Breast epithelium (tissue), 4 donors: ENCODE measurements around the gene WDR70. TPM values are rescaled to one million over a fixed set of nuclear protein-coding genes. Genes with fewer than 3 reads are reported as not detected.

ENCODE experiments used
- DNase-seq, 2 donors: peaks; one replicate each; pipeline ENCODE4 v3.0.0-alpha.2; 2019; ENCODE audit warnings: low spot score in 2 of 2
- H3K27ac ChIP-seq, 2 donors: fragments of 200-600 bp; sonication (generic) in 1 of 2; one replicate each; pipeline ENCODE4 v1.5.1; 2016 to 2019; ENCODE audit warnings: mild to moderate bottlenecking in 1 of 2
- H3K27me3 ChIP-seq, 2 donors: fragments of 200-600 bp; sonication (generic) in 1 of 2; one replicate each; pipeline versions ENCODE4 v1.5.1 to v1.6.0; 2017 to 2019; ENCODE audit warnings: control low read depth in 1 of 2, mild to moderate bottlenecking in 1 of 2
- H3K36me3 ChIP-seq: fragments of 200-600 bp; one replicate; pipeline ENCODE4 v1.5.1; 2019
- H3K4me1 ChIP-seq, 2 donors: fragments of 200-600 bp; sonication (generic); one replicate each; pipeline ENCODE4 v1.5.1; 2016 to 2019; ENCODE audit warnings: control low read depth in 1 of 2
- H3K4me3 ChIP-seq, 3 donors: fragments of 200-600 bp; sonication (generic); 1 replicate in 2 of 3; 2 replicates in 1 of 3; pipeline ENCODE4 v1.5.1; 2016 to 2019; ENCODE audit warnings: mild to moderate bottlenecking in 3 of 3, moderate library complexity in 2 of 3
- H3K9me3 ChIP-seq, 2 donors: fragments of 200-600 bp; sonication (generic) in 1 of 2; one replicate each; pipeline ENCODE4 v1.5.1; 2016 to 2019; ENCODE audit warnings: control low read depth in 1 of 2
- POLR2A ChIP-seq: fragments of 450-650 bp; IDR thresholded peaks from one replicate; pipeline ENCODE4 v1.6.1; 2016; ENCODE audit warnings: antibody characterized with exemption, mild to moderate bottlenecking, moderate library complexity
- POLR2AphosphoS5 ChIP-seq, 3 donors: sonication (generic); formaldehyde crosslinking; IDR thresholded peaks; one replicate each; pipeline ENCODE4 v1.6.1; 2017; ENCODE audit warnings: antibody characterized with exemption in 3 of 3
- intact Hi-C: fragments of 100-400 bp; cut with DNase I; formaldehyde crosslinking; loops from one replicate; pipeline ENCODE4 v1.15.1; 2023; ENCODE audit warnings: low total_unique reads
- total RNA-seq, 3 donors: library from RNA; depleted of rRNA; stranded (reverse); fragments of >200 nt; gene quantifications; one replicate each; pipeline ENCODE4 v1.1.0, GENCODE V29; 2016
- TF ChIP-seq, protein P1 (sequence below), 3 donors: fragments of 450-650 bp; IDR thresholded peaks; one replicate each; pipeline ENCODE4 v1.5.1; 2016 to 2017; ENCODE audit warnings: antibody characterized with exemption in 3 of 3, mild to moderate bottlenecking in 3 of 3, moderate library complexity in 3 of 3

The WDR70 gene
- total RNA-seq, 3 donors from 2014 or later: 29.6 to 40.2 (median 37.0) TPM

DNA sequence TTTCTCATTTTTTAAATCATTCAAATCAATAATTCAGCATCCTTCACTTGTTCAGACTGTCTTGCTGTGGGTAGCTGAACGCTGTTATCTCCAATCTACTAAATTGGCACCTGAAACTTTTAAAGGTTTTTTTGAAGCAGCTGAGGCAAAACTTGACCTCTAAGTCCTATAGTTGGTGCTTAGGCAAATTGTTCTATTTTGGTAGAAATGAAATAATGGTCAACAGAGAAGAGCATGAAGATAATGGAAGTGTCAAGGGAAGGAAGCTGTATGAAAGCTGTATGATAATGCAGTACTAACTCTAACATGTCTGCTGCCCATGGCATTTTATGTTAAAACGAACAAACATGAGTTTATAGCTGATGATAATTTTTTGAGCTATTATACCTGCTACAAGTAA lies 322.8 kb downstream of the WDR70 start:
- DNase-seq: no peak
- Histone ChIP-seq H3K4me3 (no peak overlapping the region), H3K9me3 (no peaks in the 10 kb centered on the region), H3K27me3 (no peaks in the 10 kb centered on the region), H3K36me3 (no peaks in the 10 kb centered on the region), H3K4me1 (no peaks in the 10 kb centered on the region), H3K27ac (no peak overlapping the region)
- TF ChIP-seq, protein P1, sequence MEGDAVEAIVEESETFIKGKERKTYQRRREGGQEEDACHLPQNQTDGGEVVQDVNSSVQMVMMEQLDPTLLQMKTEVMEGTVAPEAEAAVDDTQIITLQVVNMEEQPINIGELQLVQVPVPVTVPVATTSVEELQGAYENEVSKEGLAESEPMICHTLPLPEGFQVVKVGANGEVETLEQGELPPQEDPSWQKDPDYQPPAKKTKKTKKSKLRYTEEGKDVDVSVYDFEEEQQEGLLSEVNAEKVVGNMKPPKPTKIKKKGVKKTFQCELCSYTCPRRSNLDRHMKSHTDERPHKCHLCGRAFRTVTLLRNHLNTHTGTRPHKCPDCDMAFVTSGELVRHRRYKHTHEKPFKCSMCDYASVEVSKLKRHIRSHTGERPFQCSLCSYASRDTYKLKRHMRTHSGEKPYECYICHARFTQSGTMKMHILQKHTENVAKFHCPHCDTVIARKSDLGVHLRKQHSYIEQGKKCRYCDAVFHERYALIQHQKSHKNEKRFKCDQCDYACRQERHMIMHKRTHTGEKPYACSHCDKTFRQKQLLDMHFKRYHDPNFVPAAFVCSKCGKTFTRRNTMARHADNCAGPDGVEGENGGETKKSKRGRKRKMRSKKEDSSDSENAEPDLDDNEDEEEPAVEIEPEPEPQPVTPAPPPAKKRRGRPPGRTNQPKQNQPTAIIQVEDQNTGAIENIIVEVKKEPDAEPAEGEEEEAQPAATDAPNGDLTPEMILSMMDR (IDR thresholded peaks at IDR 0.05): no peak
- TF ChIP-seq POLR2AphosphoS5 (IDR thresholded peaks at IDR 0.05): no peak
- no peak for TF ChIP-seq POLR2A
- intact Hi-C loops: no loop called here

DNA sequence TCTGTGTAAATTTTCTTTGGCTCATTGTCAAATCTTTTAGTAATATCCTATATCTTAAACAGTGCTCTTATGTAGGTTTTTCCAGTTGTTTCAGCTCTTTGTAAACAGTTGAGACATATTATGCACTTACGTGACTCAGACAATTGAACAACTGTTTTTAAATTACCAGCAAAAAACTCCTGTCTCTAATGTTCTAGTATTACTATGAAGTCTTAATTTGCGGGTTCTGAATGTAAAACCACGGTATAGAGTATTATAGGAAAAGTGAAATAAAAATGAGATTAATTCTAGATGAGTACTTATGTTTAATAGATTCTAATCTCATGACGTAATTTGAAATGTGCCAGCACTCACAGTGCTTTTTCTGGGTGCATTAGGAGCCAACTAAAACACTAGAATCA lies 324.7 kb downstream of the WDR70 start:
- no peaks in the 10 kb centered on the region for H3K36me3 ChIP-seq
- no peak overlapping the region for H3K4me3 ChIP-seq
- H3K9me3 ChIP-seq: no peaks in the 10 kb centered on the region
- TF ChIP-seq POLR2A (no peak), POLR2AphosphoS5 (IDR thresholded peaks at IDR 0.05) (no peak)
- TF ChIP-seq, protein P1 (IDR thresholded peaks at IDR 0.05): no peak
- no peak for DNase-seq
- H3K27me3 ChIP-seq: no peaks in the 10 kb centered on the region
- H3K27ac ChIP-seq: no peak overlapping the region
- intact Hi-C loops: no loop called here
- no peaks in the 10 kb centered on the region for H3K4me1 ChIP-seq

DNA sequence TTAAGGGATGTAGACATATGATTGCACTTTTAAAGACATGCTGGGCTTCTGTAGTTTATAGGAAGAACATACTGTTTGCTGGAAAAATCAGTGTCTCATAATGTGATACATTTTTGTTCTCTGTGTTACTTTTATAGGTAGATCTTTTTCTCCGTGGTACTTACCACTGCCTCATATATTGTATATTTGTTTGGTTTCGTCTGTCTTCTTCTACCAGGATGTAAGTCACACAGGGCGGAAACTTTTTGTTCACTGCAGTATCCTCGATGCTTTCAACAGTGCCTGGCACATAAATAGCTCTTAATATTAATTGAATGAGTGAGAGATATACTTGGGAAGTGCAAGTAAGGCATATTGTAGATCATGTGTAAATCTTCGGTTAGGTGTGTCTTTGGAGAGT lies 325.3 kb downstream of the WDR70 start:
- Histone ChIP-seq H3K36me3 (no peaks in the 10 kb centered on the region), H3K4me1 (no peaks in the 10 kb centered on the region), H3K27ac (no peak overlapping the region), H3K4me3 (no peak overlapping the region), H3K9me3 (no peaks in the 10 kb centered on the region), H3K27me3 (no peaks in the 10 kb centered on the region)
- intact Hi-C loops: no loop called here
- TF ChIP-seq POLR2A (no peak), POLR2AphosphoS5 (IDR thresholded peaks at IDR 0.05) (no peak)
- TF ChIP-seq, protein P1 (IDR thresholded peaks at IDR 0.05): no peak
- no peak for DNase-seq

DNA sequence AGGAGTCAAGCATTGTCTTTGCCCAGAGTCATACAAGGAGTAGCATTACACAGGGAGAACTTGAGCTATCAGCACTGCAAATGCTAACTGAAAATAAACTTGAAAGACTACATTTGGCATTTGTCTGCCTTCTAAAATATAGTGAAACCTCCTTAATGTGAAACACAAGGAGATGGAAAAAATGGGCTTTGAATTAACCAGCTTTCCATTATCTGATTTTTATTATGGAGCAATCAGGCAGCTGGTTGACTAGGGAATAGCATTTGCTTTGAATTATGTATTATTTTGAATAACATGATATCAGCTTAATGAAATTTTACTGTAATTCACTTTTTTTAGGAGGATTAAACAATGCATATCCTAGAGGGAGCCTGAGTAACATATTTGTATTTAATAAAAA lies 329.9 kb downstream of the WDR70 start:
- DNase-seq: no peak
- intact Hi-C loops: no loop called here
- Histone ChIP-seq H3K27me3 (no peaks in the 10 kb centered on the region), H3K4me3 (no peak overlapping the region), H3K27ac (no peak overlapping the region), H3K9me3 (no peaks in the 10 kb centered on the region), H3K36me3 (no peaks in the 10 kb centered on the region), H3K4me1 (no peaks in the 10 kb centered on the region)
- TF ChIP-seq POLR2A (no peak), POLR2AphosphoS5 (IDR thresholded peaks at IDR 0.05) (no peak)
- TF ChIP-seq, protein P1 (IDR thresholded peaks at IDR 0.05): no peak

DNA sequence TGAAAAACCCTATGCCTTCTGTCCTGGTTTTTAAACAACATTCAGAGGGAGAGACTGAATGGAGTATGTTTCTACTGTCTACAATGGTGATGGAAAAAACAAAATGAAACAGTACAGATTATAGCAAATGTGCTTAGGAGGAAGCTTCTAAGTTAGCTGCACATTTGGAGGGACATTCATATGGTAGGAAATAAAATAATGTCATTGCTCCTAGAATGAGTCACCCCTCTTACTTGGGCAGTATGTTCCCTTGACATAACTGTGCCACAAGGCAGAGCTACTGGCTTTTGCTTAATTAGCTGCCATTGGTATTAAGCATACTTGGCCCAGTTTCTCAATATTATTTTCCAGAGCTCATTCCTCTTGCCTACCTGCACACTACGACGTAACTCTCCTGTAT lies 331.8 kb downstream of the WDR70 start:
- no peaks in the 10 kb centered on the region for H3K9me3 ChIP-seq
- no peaks in the 10 kb centered on the region for H3K36me3 ChIP-seq
- H3K27me3 ChIP-seq: no peaks in the 10 kb centered on the region
- TF ChIP-seq POLR2AphosphoS5 (IDR thresholded peaks at IDR 0.05): no peak
- TF ChIP-seq POLR2A: no peak
- TF ChIP-seq, protein P1 (IDR thresholded peaks at IDR 0.05): no peak
- intact Hi-C loops: no loop called here
- no peak overlapping the region for H3K4me3 ChIP-seq
- DNase-seq: no peak
- H3K4me1 ChIP-seq: no peaks in the 10 kb centered on the region
- H3K27ac ChIP-seq: no peak overlapping the region
